ENCODE measurements around the gene PRDX6.

DNA sequence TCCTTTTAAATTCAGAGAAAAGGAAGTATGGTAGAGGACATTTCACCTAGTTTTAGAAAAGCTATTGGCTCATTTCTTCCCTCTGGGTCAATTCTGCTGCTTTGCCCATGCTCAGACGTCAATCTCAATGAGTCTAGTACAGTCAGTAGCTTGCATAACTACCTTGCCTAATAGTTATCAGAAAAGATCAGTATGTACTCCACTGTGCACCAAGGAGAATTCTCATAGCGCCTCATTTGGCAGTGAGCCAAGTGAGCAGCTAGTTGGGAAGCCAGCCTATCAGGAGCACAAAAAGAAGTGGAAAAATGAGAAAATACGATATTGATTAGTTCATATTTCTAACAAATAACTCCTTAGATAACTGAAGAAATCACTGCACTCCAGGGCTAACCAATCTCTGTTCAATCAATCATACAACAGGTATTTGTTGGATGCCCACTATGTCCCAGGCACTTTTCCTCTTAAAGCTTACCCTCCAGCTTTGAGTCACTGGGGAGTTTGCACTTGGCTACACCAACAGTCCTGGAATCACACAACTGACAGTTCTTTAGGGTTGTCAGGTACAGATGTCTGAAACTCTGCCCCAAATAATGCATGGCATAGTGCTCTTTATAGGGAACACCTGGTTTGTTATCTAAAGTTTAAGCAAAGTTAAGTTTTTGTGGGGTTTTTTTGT, 50.2 kb downstream of the PRDX6 start:
- TF ChIP-seq, protein P1, sequence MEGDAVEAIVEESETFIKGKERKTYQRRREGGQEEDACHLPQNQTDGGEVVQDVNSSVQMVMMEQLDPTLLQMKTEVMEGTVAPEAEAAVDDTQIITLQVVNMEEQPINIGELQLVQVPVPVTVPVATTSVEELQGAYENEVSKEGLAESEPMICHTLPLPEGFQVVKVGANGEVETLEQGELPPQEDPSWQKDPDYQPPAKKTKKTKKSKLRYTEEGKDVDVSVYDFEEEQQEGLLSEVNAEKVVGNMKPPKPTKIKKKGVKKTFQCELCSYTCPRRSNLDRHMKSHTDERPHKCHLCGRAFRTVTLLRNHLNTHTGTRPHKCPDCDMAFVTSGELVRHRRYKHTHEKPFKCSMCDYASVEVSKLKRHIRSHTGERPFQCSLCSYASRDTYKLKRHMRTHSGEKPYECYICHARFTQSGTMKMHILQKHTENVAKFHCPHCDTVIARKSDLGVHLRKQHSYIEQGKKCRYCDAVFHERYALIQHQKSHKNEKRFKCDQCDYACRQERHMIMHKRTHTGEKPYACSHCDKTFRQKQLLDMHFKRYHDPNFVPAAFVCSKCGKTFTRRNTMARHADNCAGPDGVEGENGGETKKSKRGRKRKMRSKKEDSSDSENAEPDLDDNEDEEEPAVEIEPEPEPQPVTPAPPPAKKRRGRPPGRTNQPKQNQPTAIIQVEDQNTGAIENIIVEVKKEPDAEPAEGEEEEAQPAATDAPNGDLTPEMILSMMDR (conservative IDR thresholded peaks at IDR 0.05; ENCODE audit: low read depth, low read length), result no peak
- TF ChIP-seq MXI1 (IDR thresholded peaks at IDR 0.05; ENCODE audit: borderline replicate concordance, low read depth, low read length) (no peak), POLR2A (IDR thresholded peaks at IDR 0.05; ENCODE audit: low read depth, low read length) (no peak), BHLHE40 (IDR thresholded peaks at IDR 0.05; ENCODE audit: low read depth, low read length) (no peak), RFX5 (IDR thresholded peaks at IDR 0.05; ENCODE audit: low read depth, low read length) (no peak), MAFK (IDR thresholded peaks at IDR 0.05; ENCODE audit: low read depth, low read length) (no peak), SMC3 (IDR thresholded peaks at IDR 0.05; ENCODE audit: low read depth, low read length) (no peak), RCOR1 (IDR thresholded peaks at IDR 0.05; ENCODE audit: insufficient replicate concordance, low read length) (no peak), RAD21 (IDR thresholded peaks at IDR 0.05; ENCODE audit: low read length) (no peak), FOS (IDR thresholded peaks at IDR 0.05; ENCODE audit: low read depth, low read length) (no peak)
- TF ChIP-seq, protein P2, sequence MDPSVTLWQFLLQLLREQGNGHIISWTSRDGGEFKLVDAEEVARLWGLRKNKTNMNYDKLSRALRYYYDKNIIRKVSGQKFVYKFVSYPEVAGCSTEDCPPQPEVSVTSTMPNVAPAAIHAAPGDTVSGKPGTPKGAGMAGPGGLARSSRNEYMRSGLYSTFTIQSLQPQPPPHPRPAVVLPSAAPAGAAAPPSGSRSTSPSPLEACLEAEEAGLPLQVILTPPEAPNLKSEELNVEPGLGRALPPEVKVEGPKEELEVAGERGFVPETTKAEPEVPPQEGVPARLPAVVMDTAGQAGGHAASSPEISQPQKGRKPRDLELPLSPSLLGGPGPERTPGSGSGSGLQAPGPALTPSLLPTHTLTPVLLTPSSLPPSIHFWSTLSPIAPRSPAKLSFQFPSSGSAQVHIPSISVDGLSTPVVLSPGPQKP (IDR thresholded peaks at IDR 0.05; ENCODE audit: borderline replicate concordance, low read depth, low read length), result no peak
- TF ChIP-seq, protein P3, sequence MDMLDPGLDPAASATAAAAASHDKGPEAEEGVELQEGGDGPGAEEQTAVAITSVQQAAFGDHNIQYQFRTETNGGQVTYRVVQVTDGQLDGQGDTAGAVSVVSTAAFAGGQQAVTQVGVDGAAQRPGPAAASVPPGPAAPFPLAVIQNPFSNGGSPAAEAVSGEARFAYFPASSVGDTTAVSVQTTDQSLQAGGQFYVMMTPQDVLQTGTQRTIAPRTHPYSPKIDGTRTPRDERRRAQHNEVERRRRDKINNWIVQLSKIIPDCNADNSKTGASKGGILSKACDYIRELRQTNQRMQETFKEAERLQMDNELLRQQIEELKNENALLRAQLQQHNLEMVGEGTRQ (IDR thresholded peaks at IDR 0.05; ENCODE audit: low read depth, low read length), result no peak

Measured in IMR-90 (cell line).